Activated B cell treated with CpG ODN at 0.5 μM for 24 hours (primary cell): Measurements from ENCODE around the gene CEP78. TPM values are rescaled to one million over a fixed set of nuclear protein-coding genes. Genes with fewer than 3 reads are reported as not detected.

ENCODE experiments used
- ATAC-seq: fragments of 200-7000 bp; cut with Tn5 transposase; one replicate; pipeline ENCODE4 v1.10.0; 2021; ENCODE audit warnings: low read depth, mild to moderate bottlenecking, moderate library complexity
- CTCF ChIA-PET: fragments of 350-600 bp; sonication (Branson Sonifier 250); formaldehyde crosslinking; loops from one replicate; lab custom pipeline; 2021; ENCODE audit warnings: antibody characterized with exemption; lab: Charles Lee
- POLR2A ChIA-PET: fragments of 350-600 bp; sonication (Branson Sonifier 250); formaldehyde crosslinking; loops from one replicate; lab custom pipeline; 2021; ENCODE audit warnings: antibody characterized with exemption; lab: Charles Lee
- DNase-seq: peaks from one replicate; pipeline ENCODE4 v3.0.0; 2022
- H3K27ac Mint-ChIP-seq: one replicate; pipeline ENCODE4 v1.8.0; 2020; ENCODE audit warnings: mixed read lengths
- H3K27me3 Mint-ChIP-seq: one replicate; pipeline ENCODE4 v1.8.0; 2021; ENCODE audit warnings: mixed read lengths
- H3K36me3 Mint-ChIP-seq: one replicate; pipeline ENCODE4 v1.8.0; 2021; ENCODE audit warnings: low read depth, mixed read lengths
- H3K4me1 Mint-ChIP-seq: one replicate; pipeline ENCODE4 v1.8.0; 2021; ENCODE audit warnings: mixed read lengths
- H3K4me3 Mint-ChIP-seq: one replicate; pipeline ENCODE4 v1.8.0; 2020; ENCODE audit warnings: mild to moderate bottlenecking, mixed read lengths
- H3K9me3 Mint-ChIP-seq: one replicate; pipeline ENCODE4 v1.8.0; 2020; ENCODE audit warnings: mixed read lengths
- intact Hi-C: fragments of 100-400 bp; cut with micrococcal nuclease; formaldehyde crosslinking; loops from one replicate; pipeline ENCODE4 v1.15.1; 2024
- total RNA-seq: library from RNA; stranded (reverse); gene quantifications from 2 replicates; pipeline ENCODE4 v1.2.3, GENCODE V29; 2022
- TF ChIP-seq, protein P1 (sequence below): fragments of 200-600 bp; IDR thresholded peaks from one replicate; pipeline ENCODE4 v1.8.0; 2022; ENCODE audit warnings: antibody characterized with exemption, mild to moderate bottlenecking

The CEP78 gene
- total RNA-seq, 1 donor from 2014 or later, result 18.1 TPM

- H3K36me3 Mint-ChIP-seq, result peaks cover 51% of the 10 kb centered on the region
- peaks cover 9% of the 10 kb centered on the region for H3K4me1 Mint-ChIP-seq
- DNase-seq (no peak), ATAC-seq (no peak)
- no peak overlapping the region for H3K27ac Mint-ChIP-seq
- POLR2A ChIA-PET, result no interaction called here
- H3K27me3 Mint-ChIP-seq, result no peaks in the 10 kb centered on the region
- no peaks in the 10 kb centered on the region for H3K9me3 Mint-ChIP-seq
- CTCF ChIA-PET, result no interaction called here
- intact Hi-C loops, result no loop called here
- TF ChIP-seq, protein P1, sequence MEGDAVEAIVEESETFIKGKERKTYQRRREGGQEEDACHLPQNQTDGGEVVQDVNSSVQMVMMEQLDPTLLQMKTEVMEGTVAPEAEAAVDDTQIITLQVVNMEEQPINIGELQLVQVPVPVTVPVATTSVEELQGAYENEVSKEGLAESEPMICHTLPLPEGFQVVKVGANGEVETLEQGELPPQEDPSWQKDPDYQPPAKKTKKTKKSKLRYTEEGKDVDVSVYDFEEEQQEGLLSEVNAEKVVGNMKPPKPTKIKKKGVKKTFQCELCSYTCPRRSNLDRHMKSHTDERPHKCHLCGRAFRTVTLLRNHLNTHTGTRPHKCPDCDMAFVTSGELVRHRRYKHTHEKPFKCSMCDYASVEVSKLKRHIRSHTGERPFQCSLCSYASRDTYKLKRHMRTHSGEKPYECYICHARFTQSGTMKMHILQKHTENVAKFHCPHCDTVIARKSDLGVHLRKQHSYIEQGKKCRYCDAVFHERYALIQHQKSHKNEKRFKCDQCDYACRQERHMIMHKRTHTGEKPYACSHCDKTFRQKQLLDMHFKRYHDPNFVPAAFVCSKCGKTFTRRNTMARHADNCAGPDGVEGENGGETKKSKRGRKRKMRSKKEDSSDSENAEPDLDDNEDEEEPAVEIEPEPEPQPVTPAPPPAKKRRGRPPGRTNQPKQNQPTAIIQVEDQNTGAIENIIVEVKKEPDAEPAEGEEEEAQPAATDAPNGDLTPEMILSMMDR, result no peak
- H3K4me3 Mint-ChIP-seq, result no peak overlapping the region
These were observed 6.2 kb downstream of the CEP78 start for GRCh38 chr9:78242041-78242440.

GRCh38 chr9:78243130-78243529 lies 7.3 kb downstream of the CEP78 start:
- Mint-ChIP-seq H3K27ac (no peak overlapping the region), H3K4me1 (peaks cover 2% of the 10 kb centered on the region), H3K9me3 (no peaks in the 10 kb centered on the region), H3K4me3 (no peak overlapping the region), H3K36me3 (peaks cover 61% of the 10 kb centered on the region), H3K27me3 (no peaks in the 10 kb centered on the region)
- ChIA-PET POLR2A (no interaction called here), CTCF (interaction anchor here (0.6 kb wide), 1 partner anchor 17 kb away, joined by 4 read pairs; no protein-coding TSS in a partner anchor)
- intact Hi-C loops, result no loop called here
- ATAC-seq, result no peak
- TF ChIP-seq, protein P1, result no peak
- DNase-seq, result no peak

GRCh38 chr9:78245401-78245800 lies 9.5 kb downstream of the CEP78 start:
- TF ChIP-seq, protein P1, result no peak
- ATAC-seq, result no peak
- Mint-ChIP-seq H3K9me3 (no peaks in the 10 kb centered on the region), H3K27ac (no peak overlapping the region), H3K4me1 (no peaks in the 10 kb centered on the region), H3K36me3 (peaks cover 71% of the 10 kb centered on the region), H3K4me3 (no peak overlapping the region), H3K27me3 (no peaks in the 10 kb centered on the region)
- intact Hi-C loops, result no loop called here
- no peak for DNase-seq
- CTCF ChIA-PET, result no interaction called here
- POLR2A ChIA-PET, result no interaction called here

DNA sequence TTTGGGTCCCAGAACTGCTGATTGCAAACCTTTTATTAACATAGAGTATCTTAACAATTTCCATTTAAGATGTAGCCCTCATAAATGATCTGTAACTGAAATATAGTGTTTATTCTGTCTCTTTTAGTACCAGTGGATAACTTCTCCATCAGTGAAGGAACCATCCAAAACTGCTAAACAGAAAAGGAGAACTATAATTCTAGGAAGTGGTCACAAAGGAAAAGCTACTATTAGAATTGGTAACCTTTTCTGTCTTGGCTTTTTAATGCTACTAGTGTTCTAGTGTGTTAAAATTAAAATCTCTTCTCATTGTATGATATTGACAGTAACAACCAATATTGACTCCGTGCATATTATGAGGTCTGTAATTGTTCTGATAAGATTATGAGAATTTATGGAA lies 12.8 kb downstream of the CEP78 start:
- H3K9me3 Mint-ChIP-seq, result no peaks in the 10 kb centered on the region
- TF ChIP-seq, protein P1, result no peak
- H3K4me3 Mint-ChIP-seq, result no peak overlapping the region
- POLR2A ChIA-PET, result no interaction called here
- intact Hi-C loops, result no loop called here
- no peak for ATAC-seq
- CTCF ChIA-PET, result no interaction called here
- H3K27ac Mint-ChIP-seq, result no peak overlapping the region
- H3K36me3 Mint-ChIP-seq, result peaks cover 64% of the 10 kb centered on the region
- H3K4me1 Mint-ChIP-seq, result no peaks in the 10 kb centered on the region
- no peaks in the 10 kb centered on the region for H3K27me3 Mint-ChIP-seq
- no peak for DNase-seq

- ChIA-PET CTCF (no interaction called here), POLR2A (no interaction called here)
- intact Hi-C loops, result no loop called here
- Mint-ChIP-seq H3K36me3 (peaks cover 65% of the 10 kb centered on the region), H3K4me3 (no peak overlapping the region), H3K4me1 (no peaks in the 10 kb centered on the region), H3K9me3 (no peaks in the 10 kb centered on the region), H3K27ac (no peak overlapping the region), H3K27me3 (no peaks in the 10 kb centered on the region)
- no peak for DNase-seq
- ATAC-seq, result no peak
- TF ChIP-seq, protein P1, result no peak
These were observed 13.7 kb downstream of the CEP78 start for GRCh38 chr9:78249542-78249941.
